ENCODE results near the gene DLG2. TPM values are rescaled to one million over a fixed set of nuclear protein-coding genes. Genes with fewer than 3 reads are reported as not detected.
"Not testable (repeated sequence)": the region's sequence is repeated elsewhere in the genome, so short reads cannot be mapped to it uniquely, and the experiment has no call there.

Gene DLG2
- total RNA-seq, 1 experiment from 2014 or later = 0.20 TPM

DNA sequence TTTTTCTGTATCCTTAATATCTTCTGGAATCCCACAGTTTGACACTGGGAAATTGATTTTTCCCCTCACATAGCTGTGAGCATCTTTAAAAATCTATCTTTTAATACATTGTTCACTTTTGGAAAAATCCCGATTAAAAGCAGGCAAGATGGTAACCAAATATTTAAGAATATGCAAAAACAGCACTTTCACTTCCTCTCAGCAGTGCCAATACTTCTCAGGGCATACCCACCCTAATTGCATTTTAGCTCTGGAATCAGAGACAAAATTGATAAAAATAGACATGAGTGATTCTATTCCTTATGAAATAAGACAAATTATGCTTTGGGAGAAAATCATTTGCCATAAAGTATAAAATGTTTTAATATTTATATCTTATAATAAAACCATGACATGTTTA is 2172.5 kb downstream of the DLG2 start:
- DNase-seq (ENCODE audit: low read depth) = no peak
- in situ Hi-C loops (cut with HindIII; ENCODE audit: low pct_unique_long_range_greater_than_20kb, low sequenced_read_pairs) = no loop called here

DNA sequence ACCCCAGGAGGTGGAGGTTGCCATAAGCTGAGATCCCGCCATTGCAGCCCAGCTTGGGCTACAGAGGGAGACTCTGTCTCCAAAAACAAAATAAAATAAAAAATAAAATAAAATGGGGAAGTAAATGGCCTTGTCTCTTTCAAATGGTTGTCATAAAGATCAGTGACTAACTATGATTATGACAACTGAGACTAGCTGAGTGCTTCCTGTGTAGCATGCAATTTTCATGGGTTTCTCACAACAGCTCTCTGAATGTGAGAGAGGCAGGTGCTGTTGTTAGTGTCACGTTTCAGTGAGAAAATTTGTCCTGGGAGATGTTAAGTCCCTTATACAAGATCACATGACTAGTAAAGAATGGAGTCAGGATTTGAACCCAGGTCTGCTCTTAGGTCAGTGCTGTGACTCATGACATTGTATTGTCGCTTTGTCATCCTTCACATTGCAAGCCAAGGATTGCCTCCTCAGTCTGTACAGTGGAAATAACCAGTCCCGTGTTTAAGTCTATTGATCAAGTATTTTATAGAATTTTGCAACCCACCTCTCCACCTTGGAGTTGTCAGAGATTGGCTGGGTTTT is 2177.7 kb downstream of the DLG2 start:
- DNase-seq (ENCODE audit: low read depth) = no peak
- in situ Hi-C loops (cut with HindIII; ENCODE audit: low pct_unique_long_range_greater_than_20kb, low sequenced_read_pairs) = no loop called here

DNA sequence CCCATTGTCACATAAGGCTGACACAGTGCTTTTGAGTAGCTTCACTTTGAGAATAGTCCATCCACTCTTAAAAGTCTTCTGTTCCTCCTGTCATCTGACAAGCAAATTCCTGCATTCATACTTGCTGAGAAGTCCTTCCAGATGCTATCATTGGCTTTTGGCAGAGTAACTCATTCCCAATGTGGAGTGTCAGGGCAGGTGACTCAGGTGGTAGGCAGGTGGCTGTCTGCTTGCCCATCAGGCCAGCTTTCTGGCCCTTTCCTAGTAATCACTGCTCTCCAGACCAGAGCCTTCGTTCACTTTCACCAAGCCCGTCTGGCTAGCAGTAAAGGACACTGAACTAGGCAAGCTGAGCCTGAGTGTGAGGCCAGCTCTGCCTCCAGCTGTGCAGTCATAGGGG is 2178.5 kb downstream of the DLG2 start:
- no peak for DNase-seq (ENCODE audit: low read depth)
- in situ Hi-C loops (cut with HindIII; ENCODE audit: low pct_unique_long_range_greater_than_20kb, low sequenced_read_pairs) = no loop called here

GRCh38 chr11:83443880-83444279 is 2183.3 kb downstream of the DLG2 start:
- DNase-seq (ENCODE audit: low read depth); in situ Hi-C loops (cut with HindIII; ENCODE audit: low pct_unique_long_range_greater_than_20kb, low sequenced_read_pairs): not testable (repeated sequence)

- in situ Hi-C loops (cut with HindIII; ENCODE audit: low pct_unique_long_range_greater_than_20kb, low sequenced_read_pairs) = no loop called here
- DNase-seq (ENCODE audit: low read depth) = no peak
Observed at GRCh38 chr11:83441601-83442000, 2185.5 kb downstream of the DLG2 start.

DNA sequence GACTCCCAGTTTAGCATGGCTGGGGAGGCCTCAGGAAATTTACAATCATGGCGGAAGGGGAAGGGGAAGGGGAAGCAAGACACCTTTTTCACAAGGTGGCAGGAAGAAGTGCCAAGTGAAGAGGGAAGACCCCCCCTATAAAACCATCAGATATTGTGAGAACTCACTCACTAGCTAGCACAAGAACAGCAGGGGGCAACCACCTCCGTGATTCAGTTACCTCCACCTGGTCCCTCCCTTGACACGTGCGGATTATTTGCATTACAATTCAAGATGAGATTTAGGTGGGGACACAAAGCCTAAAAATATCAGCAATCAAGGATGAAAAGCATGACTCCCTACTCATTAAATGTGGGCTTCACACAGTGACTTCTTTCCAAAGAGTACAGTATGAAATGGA is 2186.0 kb downstream of the DLG2 start:
- DNase-seq (ENCODE audit: low read depth) = no peak
- in situ Hi-C loops (cut with HindIII; ENCODE audit: low pct_unique_long_range_greater_than_20kb, low sequenced_read_pairs) = no loop called here

GRCh38 chr11:83438438-83438837 is 2188.7 kb downstream of the DLG2 start:
- in situ Hi-C loops (cut with HindIII; ENCODE audit: low pct_unique_long_range_greater_than_20kb, low sequenced_read_pairs) = no loop called here
- no peak for DNase-seq (ENCODE audit: low read depth)

GRCh38 chr11:83437939-83438338 is 2189.2 kb downstream of the DLG2 start:
- in situ Hi-C loops (cut with HindIII; ENCODE audit: low pct_unique_long_range_greater_than_20kb, low sequenced_read_pairs) = no loop called here
- DNase-seq (ENCODE audit: low read depth) = no peak

DNA sequence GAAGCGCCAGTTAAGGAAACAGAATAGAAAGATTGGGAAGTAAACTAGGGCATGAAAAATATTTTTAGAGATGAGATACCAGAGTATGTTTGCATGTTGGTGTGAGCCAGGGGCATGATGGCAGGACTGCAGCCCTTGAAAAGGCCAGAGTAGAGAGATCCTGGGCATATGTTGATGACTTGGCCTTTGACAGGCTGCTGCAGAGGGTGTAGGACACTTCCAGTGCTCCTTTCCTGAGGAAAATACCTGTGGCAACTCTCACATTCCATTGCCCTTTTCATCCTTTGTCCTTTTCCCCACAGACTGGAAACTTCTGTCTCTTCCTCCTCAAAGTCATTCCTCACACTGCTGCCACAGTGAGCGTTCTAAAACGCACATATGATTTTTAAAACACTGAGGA is 2190.3 kb downstream of the DLG2 start:
- DNase-seq (ENCODE audit: low read depth) = no peak
- in situ Hi-C loops (cut with HindIII; ENCODE audit: low pct_unique_long_range_greater_than_20kb, low sequenced_read_pairs) = no loop called here

- DNase-seq (ENCODE audit: low read depth); in situ Hi-C loops (cut with HindIII; ENCODE audit: low pct_unique_long_range_greater_than_20kb, low sequenced_read_pairs): not testable (repeated sequence)
Observed at GRCh38 chr11:83434812-83435211, 2192.3 kb downstream of the DLG2 start.

DNA sequence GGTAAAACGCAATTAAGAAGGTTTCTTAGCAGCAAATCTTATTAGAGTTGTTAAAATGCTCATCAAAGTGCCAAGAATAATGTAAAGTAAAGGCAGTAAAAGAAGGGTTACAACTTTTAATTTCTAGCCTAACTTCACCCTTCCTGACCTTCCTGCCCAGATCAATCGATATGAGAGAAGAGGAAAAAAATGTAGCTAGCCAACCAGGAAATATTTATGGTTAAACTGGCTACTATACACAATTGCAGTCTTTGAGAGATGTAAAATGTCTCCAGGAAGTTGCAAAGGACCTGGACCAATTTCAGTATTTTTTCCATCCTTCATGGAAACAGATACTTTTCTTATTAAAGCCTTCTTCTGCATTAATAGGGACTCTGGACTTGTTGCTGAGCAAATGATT is 2199.2 kb downstream of the DLG2 start:
- in situ Hi-C loops (cut with HindIII; ENCODE audit: low pct_unique_long_range_greater_than_20kb, low sequenced_read_pairs) = no loop called here
- no peak for DNase-seq (ENCODE audit: low read depth)

DNA sequence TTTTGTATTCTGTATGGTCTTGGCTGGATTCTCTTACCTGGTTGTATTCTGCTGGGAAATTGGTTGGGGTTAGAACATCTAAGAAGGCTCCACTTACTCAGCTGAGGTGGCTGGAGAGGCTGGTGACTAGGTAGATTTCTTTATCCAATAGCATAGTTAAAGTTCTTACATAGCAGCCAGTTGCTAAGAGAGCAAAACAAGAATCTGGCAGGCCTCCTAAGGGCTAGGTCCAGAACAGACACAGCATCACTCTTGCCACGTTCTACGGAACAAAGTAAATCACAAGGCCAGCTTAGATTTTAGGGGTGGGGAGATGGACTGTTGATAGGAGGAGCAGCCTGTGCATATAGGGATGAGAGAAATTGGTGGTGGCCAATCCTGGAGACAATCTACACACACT is 2199.6 kb downstream of the DLG2 start:
- in situ Hi-C loops (cut with HindIII; ENCODE audit: low pct_unique_long_range_greater_than_20kb, low sequenced_read_pairs) = no loop called here
- no peak for DNase-seq (ENCODE audit: low read depth)

- in situ Hi-C loops (cut with HindIII; ENCODE audit: low pct_unique_long_range_greater_than_20kb, low sequenced_read_pairs) = no loop called here
- no peak for DNase-seq (ENCODE audit: low read depth)
Observed at GRCh38 chr11:83425137-83425466, 2202.0 kb downstream of the DLG2 start.

GRCh38 chr11:83424376-83425136 is 2202.6 kb downstream of the DLG2 start:
- no peak for DNase-seq (ENCODE audit: low read depth)
- in situ Hi-C loops (cut with HindIII; ENCODE audit: low pct_unique_long_range_greater_than_20kb, low sequenced_read_pairs) = no loop called here

GRCh38 chr11:83422641-83423040 is 2204.5 kb downstream of the DLG2 start:
- in situ Hi-C loops (cut with HindIII; ENCODE audit: low pct_unique_long_range_greater_than_20kb, low sequenced_read_pairs); DNase-seq (ENCODE audit: low read depth): not testable (repeated sequence)

DNA sequence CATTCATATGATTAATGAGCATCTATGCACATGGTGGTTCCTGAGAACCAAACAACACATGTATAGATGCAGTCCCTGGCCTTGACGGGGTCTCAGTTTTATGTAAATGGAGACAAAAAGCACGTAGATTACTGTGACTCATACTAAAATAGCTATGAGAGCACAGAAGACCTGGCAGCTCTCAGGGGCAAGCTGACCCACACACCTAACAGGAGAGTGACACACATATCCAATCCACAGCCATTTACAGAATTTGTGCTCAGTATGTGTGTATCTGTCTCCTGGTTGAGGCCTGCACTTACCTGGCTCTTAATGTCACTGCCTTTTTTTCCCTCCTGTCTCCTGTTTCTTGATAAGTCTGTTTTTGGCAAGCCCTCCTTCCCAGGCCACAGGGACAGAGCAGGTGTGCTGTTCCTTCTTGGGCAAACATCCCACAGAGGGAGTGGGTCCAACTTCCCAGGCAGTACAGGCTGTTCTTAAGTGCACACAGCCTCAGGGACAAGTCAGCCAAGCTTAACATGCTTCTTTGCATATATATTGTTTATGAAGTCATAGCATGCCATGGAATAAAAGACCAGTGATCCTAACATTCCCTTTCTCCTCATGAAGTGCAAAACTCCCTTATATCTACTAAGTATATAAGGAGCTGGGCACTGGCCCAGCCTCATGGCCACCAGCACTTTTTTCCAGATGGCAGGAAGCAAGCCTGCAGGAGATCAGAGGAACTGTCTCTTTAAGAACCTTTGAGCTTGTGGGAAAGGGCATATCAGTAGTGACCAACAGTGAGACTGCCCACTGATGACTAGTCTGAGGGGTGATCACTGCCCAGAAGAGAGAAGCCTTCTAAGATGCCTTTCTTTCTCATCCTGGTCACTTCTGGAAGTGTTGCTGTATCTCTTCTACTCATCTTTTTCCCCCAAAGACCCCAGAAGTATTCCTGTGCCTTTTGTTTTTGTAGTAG is 2216.3 kb downstream of the DLG2 start:
- in situ Hi-C loops (cut with HindIII; ENCODE audit: low pct_unique_long_range_greater_than_20kb, low sequenced_read_pairs) = no loop called here
- no peak for DNase-seq (ENCODE audit: low read depth)

DNA sequence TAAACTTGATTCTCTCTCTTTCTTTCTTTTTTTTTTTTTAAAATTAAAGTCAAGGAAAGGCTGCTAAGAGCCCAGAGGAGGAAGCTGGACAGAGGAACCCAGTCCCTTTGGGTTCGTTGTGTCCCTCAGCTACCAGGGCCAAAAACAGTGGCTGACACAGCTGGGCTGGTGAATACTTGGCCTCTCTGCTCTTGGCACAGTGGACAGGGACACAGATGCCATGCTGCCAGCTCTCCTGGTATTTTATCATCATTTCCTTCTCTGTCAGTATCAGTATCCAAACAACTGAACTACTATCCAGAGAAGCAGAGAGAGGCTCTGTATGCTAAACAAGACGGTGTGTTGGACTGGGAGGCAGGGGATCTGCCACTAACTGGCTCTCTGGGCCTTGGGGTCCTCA is 2217.3 kb downstream of the DLG2 start:
- no peak for DNase-seq (ENCODE audit: low read depth)
- in situ Hi-C loops (cut with HindIII; ENCODE audit: low pct_unique_long_range_greater_than_20kb, low sequenced_read_pairs) = no loop called here

- no peak for DNase-seq (ENCODE audit: low read depth)
- in situ Hi-C loops (cut with HindIII; ENCODE audit: low pct_unique_long_range_greater_than_20kb, low sequenced_read_pairs) = no loop called here
Observed at GRCh38 chr11:83409476-83409875, 2217.7 kb downstream of the DLG2 start.

GRCh38 chr11:83408946-83409345 is 2218.2 kb downstream of the DLG2 start:
- no peak for DNase-seq (ENCODE audit: low read depth)
- in situ Hi-C loops (cut with HindIII; ENCODE audit: low pct_unique_long_range_greater_than_20kb, low sequenced_read_pairs) = no loop called here
